ENCODE data around the gene NEURL3.
"Not testable (repeated sequence)": the region's sequence is repeated elsewhere in the genome, so short reads cannot be mapped to it uniquely, and the experiment has no call there.

NEURL3 gene

DNA sequence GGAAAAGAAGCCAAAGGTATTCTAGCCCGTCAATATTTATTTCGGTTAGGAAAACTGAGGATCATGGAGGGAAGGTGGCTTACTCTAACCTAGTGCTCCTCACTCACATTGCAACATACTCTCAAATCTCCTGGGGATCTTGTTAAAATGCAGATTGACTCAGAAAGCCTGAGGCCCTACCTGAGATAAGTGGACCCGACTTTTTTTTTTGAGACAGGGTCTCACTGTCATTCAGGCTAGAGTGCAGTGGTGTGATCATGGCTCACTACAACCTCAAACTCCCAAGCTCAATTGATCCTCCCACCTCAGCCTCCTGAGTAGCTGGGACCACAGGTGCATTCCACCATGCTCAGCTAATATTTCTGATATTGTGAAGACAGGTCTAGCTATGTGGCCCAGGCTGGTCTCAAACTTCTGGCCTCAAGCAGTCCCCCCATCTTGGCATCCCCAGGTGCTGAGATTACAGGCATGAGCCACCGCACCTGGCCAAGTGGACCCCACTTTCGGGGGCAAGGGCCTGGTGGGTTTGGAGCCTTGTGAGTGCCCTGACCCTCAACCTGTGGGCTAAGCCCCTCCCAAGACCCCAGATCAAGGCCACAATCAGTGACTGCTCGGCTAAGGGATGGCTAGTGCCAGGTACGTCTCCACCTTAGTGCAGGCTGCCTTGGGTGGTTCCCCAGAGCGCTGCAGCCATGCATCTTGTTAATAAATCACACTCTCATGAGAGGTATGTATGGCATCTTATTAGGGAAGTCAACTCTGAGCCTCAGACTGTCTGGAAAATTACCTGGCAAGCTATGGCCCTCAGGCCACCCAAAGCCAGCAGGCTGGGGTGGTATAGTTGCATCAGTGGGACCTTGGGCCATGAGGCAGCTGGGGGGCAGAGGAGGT, 1.1 kb upstream of the NEURL3 start:
- DNase-seq = no peak

GRCh38 chr2:96503637-96504243, 1.4 kb downstream of the NEURL3 start:
- no peak for DNase-seq

GRCh38 chr2:96502891-96503636, 2.1 kb downstream of the NEURL3 start:
- no peak for DNase-seq

DNA sequence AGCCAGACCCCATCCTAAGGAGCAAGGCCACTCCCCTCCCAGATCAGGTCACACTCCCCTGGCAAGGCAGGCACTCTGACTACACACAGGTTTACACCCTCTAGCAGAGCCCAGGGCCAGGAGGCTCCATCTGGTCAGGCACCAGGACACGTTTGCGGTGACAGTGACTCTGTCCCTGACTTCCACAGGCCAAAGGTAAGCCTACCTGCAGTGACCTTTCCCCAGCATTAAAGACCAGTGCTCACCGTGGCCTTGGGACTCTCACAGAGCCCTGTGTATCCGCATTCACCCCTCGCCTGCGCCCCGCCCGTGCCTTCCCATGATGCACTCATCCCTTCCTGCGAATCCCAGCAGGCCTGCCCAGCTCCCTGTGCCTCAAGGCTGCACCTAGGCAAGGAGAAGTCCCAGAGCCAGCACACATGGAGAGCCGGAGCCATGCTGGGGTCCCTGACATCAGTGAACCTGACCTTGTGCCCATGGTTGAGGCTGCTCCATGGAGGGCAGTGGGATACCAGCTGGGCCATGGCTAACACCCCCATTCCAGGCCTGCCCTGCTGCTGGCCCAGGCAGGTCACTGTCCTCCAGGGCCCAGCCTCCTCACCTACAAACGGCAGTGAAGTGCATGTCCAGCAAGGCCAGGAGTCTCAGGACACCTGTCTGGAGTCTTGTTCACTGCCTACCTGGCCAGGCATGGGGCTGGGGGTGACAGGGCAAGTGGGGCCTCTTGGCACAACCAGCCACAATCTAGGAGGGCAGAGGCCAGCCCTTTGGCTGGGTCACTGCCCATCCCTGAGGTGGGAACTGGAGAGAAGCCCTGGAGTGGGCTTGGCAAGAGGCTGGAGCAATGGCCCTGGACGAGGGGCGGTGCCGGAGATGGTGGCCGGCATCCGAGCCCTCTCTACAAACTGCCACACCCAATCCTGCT, 3.0 kb downstream of the NEURL3 start:
- no peak for DNase-seq

DNA sequence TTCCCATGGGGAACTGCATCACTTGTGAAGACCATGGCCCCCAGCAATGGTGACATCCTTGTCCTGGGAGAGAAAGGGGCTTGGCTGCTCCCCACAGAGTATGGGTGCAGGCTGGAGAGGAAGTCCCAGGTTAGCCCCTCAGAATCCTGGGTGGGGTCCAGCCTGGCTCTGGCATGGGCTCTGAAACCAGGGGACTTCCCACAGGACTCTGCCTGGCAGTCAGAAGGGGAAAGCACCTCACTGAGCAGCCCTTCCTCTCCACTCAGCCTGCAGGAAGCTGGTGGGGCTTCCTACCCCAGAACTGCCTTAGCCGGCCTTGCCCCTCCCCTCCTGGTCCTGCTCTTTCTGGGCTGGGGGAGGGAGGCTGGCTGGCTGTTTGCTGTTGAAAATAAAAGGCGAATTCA, 3.7 kb downstream of the NEURL3 start:
- DNase-seq = peak in 1 of 2 donors; percentile 23

DNA sequence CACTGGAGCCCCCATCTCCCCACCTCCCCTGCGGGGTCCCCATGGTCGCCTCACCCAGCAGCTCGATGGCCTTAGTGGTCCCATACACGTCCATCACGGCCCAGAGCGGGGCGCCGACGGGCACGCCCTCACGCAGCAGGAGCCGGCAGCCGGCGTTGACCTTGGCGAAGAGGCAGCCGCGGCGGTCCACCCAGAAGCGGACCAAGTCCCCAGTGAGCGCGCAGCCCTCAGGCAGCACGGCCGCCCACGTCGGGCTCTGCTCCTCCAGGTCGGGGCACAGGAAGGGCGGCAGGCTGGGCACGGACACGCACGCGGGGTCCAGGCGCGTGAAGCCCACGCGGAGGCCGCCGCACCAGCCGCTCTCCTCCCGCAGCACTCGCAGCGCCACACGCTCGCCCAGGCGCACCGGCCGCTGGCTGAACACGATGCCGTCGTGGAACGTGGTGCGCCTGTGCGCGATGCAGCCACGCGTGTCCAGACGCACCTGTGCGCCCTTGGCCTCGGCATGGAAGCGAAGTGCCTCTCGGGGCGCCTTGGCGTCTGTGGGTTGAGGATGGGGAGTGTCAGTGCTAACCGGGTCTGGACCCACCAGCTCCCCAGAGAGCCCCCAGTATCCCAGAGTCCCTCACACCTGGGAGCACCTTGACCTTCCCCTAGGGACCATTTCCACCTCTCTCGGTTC, 4.6 kb downstream of the NEURL3 start:
- DNase-seq = no peak

- DNase-seq = no peak
Measured at GRCh38 chr2:96499061-96499960, 5.8 kb downstream of the NEURL3 start.

GRCh38 chr2:96498611-96499010, 6.5 kb downstream of the NEURL3 start:
- DNase-seq = not testable (repeated sequence)

DNA sequence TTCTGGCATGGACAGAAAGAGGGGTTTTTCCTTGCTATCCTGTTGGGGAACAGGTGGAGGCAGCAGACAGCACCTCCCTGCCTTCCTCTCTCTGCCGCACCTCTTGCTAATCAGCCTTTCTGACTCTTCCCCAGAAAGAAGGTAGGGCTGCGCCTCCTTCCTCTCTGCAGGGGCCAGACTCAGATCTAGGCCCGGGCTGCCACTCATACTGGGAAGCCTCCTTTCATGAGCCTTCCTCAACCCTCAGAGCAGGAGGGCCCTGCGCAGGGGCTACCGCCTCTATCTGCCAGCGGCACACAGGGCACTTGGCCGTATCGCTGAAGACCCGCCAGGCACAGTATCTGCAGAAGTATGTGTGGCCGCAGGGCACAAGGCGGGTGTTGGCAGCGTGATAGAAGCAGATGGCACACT, 7.1 kb downstream of the NEURL3 start:
- no peak for DNase-seq

- DNase-seq = no peak
Measured at GRCh38 chr2:96495982-96496629, 9.1 kb downstream of the NEURL3 start.

DNA sequence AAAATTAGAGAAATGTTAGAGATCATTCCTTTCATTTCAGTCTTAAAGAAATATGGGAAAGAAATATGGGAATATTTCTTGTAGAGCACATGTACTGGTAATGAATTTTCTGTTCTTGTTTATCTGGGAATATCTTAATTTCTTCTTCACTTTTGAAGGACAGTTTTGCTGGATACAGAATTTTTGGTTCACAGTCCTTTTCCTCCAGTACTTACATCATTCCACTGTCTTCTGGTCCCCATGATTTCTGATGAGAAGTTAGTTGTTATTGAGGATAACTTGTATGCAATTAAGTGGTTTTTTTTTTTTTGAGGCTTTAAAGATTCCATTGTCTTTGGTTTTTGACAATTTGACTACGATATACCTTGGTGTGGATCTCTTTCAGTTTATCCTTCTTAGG, 11.0 kb downstream of the NEURL3 start:
- no peak for DNase-seq

DNA sequence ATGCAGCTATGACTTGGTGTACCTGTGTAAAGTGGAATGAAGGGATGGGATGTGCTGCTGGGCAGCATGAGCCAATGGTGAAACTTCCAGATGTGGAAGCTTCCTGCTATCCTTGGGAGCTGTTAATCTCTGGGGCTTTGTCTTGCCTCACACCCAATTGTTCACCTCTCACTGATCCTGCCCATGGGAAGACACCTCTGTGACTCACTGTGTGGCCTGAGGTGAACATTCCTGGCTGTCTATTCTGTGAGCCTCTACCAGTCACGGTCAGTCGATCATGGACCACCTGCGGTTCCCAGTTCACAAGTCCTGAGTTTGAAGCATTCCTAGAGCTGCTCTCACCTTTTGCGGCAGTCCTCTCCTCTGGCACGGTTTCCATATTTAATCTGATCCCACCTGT, 12.1 kb downstream of the NEURL3 start:
- no peak for DNase-seq

GRCh38 chr2:96491860-96492497, 13.2 kb downstream of the NEURL3 start:
- no peak for DNase-seq

DNA sequence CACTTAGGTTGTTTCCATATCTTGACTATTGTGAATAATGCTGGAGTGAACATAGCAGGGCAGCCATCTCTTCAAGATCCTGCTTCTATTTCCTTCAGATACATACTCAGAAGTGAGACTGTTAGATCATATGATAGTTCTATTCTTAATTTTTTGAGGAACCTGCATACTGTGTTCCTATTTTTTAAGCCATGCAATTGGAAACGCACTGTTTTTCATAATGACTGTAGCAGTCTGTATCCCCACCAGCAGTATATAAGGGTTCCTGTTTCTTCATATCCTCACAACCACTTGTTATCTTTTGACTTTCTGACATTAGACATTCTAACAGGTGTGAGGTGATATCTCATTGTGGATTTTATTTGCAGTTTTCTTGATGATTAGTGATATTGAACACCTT, 15.5 kb downstream of the NEURL3 start:
- no peak for DNase-seq

DNA sequence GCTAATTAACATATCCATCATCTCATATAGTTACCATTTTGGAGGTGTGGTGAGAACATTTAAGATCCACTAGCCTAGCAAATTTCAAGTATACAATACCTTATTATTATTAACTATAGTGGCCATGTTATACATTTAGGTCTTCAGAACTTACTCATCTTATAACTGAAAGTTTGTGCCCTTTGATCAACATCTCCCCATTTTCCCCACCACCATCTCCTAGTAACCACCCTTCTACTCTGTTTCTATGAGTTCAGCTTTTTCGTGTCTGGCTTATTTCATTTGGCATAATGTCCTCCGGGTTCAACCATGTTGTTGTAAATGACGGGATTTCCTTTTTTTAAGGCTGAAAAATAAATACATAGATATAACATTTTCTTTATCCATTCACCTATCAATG, 15.9 kb downstream of the NEURL3 start:
- no peak for DNase-seq

- DNase-seq = no peak
Measured at GRCh38 chr2:96486696-96487095, 18.5 kb downstream of the NEURL3 start.

GRCh38 chr2:96485751-96486651, 19.2 kb downstream of the NEURL3 start:
- DNase-seq = peak; percentile 78 to 80

DNA sequence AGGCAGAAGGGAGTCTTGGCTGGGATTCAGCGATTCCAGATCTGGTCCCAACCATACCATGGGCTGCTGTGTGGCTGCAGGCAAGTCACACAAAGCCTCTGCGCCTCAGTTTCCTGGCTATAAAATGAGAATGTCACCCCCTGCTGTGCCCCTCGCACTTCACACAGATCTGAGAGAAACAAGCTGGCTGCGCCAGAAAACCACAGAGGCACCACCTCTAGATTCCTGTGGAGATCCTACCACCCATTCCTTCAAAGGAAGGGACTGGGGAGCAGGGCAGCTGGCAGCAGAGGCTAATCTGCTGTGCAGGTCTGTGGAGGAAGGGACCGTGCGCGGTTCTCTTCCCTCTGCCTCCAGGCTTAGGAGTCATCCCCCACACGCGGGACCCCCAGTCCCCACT, 19.8 kb downstream of the NEURL3 start:
- DNase-seq = no peak

DNA sequence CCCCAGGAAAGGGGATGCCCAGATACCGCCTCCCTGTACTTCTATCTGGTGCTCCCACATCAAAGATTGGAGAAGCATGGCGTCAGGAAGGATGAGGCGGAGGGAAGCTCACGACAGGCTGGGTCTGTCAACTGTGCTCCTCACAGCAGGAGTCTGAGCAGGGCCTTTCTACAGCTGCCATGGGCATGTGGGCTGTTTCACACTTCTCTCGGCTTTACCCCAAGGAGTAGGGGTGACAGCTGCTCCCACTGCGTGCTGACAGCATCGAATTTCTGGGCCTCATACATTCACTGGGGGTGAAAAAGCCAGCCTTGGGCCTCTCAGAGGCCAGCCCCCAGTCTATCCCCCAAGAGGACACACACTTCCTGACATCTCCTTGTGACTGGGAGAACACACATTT, 21.1 kb downstream of the NEURL3 start:
- DNase-seq = no peak
